GM18868 (cell line): ENCODE data around the gene FGFR4.

Experiments
- ATAC-seq: cut with Tn5 transposase; IDR thresholded peaks from one replicate; pipeline ENCODE4 v1.9.1; 2021; ENCODE audit warnings: mild to moderate bottlenecking, moderate library complexity; ENCODE audit not compliant: unreplicated experiment

FGFR4 gene

DNA sequence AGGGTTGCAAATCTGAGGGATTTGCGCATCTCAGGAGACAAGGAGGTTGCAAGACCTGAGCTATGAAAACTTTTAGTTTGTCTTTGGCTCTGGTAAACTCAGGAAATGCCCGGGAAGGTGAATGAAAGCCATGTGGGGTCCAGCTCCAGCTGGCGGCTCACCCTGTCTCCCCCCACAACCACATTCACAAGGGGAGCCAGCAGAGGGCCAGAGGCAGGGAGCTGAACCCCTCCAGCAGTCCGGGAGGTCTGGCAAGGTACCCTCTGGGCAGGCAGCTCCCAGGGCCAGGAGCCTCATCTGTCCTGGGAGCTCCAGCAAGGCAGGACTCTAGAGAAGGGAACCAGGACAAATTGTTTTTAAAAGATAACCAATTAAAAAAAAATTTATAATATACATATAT, 2.5 kb upstream of the FGFR4 start:
- ATAC-seq = no peak

DNA sequence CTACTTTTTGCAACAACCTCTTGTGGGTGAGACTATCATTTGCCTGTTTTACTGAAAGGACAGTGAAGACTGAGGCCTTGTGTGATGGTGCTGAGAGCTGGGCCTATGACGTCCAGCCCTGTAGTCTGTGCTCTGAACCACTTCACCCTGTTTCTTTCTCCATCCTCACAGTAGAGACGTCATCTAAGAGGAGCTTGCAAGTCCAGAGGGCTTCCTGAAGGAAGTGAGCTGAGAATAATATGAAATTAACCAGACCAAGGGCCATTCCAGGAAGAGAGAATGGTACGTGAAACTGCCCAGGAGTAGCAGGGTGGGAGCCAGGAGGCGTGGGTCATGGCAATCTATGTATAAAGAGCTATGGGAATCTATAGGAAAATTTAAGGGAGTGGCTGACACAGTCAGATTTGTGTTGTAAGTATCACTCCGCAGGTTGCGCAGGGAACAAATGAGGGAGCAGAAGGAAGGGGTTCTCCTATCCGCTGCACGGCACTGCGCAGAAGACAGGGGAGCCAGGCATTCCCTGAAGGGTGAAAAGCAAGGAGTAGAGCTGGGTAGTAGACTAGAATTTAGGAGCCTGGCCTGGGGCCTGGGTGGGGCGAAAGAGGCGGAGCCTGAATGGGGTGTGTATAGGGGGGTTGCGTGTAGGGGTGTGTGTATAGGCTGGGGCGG, 596 bp upstream of the FGFR4 start:
- no peak for ATAC-seq

DNA sequence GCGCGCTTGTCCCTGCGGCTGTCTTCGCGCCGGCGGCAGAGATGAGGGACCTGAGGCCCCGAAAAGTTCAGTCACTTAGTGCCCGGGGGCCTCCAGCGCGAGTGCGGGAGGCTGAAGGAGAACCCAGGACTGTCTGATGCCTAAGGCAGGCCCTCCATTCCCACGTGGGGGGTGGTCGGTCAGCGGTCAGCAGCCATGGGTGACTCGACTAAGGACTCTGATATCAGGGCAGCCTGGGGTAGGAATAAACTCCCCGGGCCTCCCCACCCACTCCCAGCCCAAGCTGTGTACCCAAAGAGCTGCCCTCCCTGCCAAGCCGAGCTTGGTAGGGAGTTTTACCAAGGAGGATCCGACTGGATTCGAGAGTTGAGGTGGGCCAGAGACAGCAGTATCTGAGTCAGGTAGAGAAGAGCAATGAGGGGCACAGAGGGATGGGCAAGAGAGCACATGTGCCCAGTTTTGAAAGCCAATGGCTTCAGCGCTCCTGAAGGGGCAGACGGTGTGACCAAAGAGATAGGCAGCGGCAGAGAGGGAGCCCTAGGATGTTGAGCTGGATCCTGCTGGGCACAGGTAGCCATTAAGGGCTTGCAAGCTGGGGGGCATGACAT, 787 bp downstream of the FGFR4 start:
- no peak for ATAC-seq

DNA sequence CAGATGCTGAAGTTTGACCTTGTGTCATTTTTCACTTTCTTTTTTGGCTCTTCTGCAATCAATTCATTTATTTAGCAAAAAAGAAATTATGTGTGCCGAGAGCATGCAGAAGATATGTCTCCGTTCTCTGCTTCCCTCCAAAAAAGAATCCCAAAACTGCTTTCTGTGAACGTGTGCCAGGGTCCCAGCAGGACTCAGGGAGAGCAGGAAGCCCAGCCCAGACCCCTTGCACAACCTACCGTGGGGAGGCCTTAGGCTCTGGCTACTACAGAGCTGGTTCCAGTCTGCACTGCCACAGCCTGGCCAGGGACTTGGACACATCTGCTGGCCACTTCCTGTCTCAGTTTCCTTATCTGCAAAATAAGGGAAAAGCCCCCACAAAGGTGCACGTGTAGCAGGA, 2.4 kb downstream of the FGFR4 start:
- no peak for ATAC-seq

DNA sequence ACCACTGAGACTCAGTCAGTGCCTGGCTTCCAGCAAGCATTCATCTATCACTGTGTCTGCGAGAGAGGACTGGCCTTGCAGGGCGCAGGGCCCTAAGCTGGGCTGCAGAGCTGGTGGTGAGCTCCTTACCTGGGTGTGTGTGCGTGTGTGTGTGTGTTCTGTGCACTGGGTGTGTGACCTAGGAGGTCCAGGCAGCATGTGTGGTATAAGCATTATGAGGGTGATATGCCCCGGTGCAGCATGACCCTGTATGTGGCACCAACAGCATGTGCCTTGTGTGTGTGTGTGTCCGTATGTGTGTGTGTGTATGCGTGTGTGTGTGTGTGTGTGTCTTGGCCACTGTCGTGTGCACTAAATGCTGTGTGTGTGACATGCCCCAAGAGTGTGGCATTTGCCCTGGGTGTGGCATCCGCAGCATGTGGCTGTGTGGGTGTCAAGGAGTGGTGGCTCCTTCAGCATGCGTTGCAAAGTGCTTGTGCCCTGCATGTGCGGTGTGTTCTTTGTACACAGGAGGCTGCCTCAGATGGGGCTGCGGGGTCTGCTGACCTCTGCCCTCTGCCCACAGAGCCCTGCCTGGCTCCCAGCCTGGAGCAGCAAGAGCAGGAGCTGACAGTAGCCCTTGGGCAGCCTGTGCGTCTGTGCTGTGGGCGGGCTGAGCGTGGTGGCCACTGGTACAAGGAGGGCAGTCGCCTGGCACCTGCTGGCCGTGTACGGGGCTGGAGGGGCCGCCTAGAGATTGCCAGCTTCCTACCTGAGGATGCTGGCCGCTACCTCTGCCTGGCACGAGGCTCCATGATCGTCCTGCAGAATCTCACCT, 3.3 kb downstream of the FGFR4 start:
- ATAC-seq = no peak

DNA sequence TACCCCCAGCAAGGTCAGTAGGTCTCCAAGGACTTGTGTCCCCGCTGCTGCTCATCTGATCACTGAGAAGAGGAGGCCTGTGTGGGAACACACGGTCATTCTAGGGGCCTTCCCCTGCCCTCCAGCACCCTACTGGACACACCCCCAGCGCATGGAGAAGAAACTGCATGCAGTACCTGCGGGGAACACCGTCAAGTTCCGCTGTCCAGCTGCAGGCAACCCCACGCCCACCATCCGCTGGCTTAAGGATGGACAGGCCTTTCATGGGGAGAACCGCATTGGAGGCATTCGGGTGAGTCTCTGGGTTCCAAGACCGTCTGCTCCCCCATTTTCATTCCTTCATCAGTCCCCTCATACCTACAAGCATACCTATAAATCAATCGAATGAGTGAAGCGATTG, 4.1 kb downstream of the FGFR4 start:
- no peak for ATAC-seq

DNA sequence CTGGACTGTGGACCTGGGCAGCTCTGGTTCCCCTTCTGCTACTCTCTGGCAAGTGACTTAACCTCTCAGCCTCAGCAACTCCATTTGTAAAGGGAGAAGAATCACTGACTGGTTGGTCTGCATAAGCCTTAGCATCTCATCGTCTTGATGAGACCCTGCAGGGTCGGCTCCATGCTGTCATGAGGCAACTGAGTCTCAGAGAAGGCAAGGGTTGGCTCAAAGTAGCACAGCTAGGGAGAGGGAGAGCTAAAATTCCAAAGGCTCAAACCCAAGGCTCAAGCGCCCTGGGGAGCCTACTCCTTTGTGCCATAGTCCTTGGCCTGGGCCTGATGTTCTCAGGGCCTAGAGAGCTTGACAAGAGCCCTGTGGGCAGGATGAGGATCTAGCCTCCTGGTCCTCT, 4.5 kb downstream of the FGFR4 start:
- ATAC-seq = no peak

DNA sequence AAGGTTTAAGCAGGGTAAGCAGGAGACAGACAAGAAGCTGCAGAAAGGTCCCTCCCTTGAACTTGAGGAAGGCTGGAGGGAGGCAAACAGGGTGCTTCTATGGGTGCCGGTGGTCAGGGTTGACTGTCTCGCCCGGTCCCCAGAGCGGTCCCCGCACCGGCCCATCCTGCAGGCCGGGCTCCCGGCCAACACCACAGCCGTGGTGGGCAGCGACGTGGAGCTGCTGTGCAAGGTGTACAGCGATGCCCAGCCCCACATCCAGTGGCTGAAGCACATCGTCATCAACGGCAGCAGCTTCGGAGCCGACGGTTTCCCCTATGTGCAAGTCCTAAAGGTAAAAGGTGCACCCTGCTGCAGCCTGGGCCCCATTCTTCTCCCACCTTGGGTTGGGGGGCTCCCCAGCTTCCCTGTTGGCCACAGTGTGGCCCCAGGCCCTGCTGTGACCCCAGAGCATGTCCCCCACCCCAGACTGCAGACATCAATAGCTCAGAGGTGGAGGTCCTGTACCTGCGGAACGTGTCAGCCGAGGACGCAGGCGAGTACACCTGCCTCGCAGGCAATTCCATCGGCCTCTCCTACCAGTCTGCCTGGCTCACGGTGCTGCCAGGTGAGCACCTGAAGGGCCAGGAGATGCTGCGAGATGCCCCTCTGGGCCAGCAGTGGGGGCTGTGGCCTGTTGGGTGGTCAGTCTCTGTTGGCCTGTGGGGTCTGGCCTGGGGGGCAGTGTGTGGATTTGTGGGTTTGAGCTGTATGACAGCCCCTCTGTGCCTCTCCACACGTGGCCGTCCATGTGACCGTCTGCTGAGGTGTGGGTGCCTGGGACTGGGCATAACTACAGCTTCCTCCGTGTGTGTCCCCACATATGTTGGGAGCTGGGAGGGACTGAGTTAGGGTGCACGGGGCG, 5.7 kb downstream of the FGFR4 start:
- ATAC-seq = no peak

DNA sequence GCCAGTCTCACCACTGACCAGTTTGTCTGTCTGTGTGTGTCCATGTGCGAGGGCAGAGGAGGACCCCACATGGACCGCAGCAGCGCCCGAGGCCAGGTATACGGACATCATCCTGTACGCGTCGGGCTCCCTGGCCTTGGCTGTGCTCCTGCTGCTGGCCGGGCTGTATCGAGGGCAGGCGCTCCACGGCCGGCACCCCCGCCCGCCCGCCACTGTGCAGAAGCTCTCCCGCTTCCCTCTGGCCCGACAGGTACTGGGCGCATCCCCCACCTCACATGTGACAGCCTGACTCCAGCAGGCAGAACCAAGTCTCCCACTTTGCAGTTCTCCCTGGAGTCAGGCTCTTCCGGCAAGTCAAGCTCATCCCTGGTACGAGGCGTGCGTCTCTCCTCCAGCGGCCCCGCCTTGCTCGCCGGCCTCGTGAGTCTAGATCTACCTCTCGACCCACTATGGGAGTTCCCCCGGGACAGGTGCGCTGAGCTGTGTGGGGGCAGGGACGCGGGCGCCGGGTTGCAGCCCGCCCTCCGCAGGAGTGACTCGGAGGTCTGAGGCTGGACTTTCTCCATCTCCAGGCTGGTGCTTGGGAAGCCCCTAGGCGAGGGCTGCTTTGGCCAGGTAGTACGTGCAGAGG, 6.5 kb downstream of the FGFR4 start:
- ATAC-seq = no peak

DNA sequence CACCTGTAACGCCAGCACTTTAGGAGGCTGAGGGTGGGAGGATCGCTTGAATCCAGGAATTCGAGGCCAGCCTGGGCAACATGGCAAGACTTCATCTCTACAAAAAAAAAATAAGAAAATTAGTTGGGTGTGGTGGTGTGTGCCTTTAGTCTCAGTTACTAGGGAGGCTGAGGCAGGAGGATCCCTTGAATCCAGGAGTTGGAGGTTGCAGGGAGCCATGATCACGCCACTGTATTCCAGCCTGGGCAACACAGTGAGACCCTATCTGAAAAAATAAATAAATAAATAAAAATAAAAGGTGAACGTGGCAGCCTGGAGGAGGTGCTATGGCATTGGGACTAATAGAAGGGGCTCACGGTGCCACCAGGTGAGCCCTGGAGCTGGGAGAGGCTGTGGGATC, 7.1 kb downstream of the FGFR4 start:
- ATAC-seq = no peak

DNA sequence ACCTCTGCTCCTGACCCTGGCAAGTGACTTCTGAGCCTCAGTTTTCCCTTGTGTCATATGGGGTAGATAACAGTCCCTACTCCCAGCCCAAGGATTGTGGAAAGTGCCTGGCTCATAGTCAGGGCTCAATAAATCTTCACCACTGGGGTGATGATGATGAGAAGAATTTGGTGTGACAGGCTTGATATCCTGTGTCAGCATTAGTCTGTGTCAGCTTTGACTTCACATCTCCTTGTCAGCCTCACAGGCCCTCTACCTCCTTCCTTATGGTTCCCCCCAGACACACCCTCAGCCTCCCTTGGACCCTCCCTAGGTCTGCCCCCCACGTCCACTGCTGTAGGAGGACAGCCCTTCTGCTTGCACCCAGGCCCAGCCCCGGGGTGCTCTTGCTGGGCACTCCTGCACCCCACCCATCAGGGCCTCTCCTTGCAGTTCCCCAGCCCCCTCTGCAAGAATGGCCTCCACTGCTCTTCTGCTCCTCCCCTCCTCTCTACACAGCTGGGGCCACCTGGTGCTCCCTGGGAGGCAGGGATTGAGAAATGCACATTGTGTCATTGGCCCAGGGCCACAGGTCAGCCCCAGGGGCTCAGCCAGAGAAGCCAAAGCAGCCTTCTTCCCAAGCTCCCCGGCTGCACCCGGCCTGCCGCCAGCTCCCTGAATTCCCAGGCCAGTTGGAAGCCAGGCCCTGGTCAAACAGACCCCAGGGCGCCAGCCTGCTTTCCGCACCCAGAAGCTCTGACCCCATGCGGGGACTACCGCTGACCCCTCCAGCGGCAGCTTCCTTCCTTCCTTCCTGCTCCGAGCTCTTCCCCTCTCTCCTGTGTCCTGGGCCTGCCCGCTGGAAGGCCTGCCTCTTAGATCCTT, 7.7 kb downstream of the FGFR4 start:
- ATAC-seq = no peak

DNA sequence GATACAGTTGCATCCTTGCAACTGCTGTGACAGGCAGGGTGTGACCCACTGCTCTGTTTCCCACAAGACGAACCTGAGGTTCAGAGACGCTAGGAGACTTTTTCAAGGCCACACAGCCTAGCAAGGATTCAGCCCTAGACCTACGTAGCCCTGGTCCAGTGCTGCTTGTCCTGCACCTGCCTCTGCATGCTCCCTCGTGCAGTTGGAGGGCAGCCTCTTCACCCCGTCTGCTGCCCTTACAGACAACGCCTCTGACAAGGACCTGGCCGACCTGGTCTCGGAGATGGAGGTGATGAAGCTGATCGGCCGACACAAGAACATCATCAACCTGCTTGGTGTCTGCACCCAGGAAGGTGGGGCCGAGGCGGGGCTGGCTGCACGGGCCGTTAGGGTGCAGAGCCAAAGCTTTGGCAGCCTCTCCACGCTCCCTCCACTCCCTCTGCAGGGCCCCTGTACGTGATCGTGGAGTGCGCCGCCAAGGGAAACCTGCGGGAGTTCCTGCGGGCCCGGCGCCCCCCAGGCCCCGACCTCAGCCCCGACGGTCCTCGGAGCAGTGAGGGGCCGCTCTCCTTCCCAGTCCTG, 8.5 kb downstream of the FGFR4 start:
- ATAC-seq = no peak

DNA sequence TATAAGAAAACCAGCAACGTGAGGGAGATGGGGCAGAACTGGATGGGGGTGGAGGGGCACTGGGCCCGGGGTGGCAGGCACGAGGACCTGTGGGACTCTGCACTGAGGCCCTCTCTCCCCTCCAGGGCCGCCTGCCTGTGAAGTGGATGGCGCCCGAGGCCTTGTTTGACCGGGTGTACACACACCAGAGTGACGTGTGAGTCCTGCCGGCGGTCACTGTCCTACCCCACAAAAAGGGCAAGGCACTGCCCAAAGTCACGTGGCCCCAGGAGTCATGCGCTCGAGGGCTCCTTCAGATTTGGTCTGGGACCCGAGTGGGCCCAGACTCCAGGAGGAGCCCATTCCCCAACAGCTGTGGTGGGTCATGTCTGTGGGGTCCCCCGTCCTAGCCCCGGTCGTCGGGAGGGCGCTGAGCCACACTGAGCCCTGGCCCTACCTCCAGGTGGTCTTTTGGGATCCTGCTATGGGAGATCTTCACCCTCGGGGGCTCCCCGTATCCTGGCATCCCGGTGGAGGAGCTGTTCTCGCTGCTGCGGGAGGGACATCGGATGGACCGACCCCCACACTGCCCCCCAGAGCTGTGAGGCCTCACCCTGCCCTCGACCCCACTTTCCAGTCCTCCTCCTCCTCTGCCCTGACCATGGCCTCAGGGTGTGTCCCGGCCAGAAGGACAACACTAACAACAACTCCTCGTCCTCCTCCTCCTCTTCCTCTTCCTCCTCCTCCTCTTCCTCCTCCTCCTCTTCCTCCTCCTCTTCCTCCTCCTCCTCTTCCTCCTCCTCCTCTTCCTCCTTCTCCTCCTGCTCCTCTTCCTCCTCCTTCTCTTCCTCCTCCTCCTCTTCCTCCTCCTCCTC, 9.7 kb downstream of the FGFR4 start:
- no peak for ATAC-seq

DNA sequence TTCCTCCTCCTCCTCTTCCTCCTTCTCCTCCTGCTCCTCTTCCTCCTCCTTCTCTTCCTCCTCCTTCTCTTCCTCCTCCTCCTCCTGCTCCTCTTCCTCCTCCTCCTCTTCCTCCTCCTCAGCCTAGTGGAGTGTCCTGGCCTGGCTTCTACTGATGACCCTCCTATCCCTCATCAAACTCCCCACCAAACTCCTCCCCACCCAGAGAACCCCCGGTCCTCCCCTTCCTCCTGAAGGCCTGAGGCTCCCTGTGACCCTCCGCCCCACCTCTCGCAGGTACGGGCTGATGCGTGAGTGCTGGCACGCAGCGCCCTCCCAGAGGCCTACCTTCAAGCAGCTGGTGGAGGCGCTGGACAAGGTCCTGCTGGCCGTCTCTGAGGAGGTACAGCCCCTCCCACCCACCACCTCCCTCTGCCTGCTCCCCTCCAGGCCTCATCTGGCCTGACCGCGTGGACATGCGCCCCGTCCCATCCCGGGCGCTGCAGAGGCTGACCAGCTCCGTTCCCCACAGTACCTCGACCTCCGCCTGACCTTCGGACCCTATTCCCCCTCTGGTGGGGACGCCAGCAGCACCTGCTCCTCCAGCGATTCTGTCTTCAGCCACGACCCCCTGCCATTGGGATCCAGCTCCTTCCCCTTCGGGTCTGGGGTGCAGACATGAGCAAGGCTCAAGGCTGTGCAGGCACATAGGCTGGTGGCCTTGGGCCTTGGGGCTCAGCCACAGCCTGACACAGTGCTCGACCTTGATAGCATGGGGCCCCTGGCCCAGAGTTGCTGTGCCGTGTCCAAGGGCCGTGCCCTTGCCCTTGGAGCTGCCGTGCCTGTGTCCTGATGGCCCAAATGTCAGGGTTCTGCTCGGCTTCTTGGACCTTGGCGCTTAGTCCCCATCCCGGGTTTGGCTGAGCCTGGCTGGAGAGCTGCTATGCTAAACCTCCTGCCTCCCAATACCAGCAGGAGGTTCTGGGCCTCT, 10.6 kb downstream of the FGFR4 start:
- ATAC-seq = no peak

DNA sequence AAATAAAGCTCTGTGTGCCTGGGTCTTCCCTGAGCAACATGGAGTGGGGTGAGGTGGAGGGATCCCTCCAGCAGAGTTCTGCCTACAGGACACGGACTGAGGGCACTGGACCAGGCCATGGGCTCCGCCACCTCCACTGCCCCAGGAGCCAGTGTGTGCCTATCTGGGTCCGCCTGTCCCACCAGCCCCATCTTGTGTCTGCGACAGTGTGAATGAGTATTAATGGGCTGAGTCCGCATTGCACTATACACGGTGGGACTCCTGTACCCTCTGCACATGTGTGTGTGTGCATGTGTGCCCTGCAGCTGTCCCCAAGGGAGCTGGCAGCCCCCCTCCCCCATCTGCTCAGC, 11.4 kb downstream of the FGFR4 start:
- ATAC-seq = no peak

DNA sequence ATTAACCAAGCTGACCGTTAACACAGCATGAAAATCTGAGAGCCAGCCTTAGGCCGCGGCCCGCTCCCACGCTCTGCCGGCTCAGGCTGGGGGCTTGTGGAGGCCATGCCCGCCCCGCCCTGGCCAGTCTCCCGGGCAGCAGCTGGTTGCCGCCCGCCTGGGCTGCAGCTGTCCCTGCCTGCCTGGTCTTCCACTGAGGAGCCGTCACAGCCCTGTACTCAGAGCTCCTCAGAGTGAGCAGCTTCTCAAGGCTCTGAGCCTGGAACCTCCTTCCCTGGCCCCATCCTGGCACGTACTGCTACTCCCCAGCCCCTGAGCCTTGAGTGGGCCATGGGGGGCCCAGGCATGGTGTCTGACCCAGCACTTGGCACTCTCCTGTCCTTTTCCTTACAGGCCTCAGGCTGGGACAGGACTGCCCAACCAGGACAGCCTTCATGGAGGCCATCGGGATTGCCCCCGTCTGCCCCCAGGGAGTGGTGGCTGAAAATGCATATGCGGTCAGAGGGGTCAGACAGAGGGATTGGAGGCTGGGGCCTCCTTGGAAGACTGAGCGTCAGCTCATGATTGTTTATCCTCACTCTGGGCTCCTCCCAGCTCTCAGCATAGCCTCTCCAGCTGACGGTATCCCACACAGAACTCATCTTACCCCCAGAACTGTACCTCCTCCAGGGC, 11.9 kb downstream of the FGFR4 start:
- ATAC-seq = no peak
